Measurements from ENCODE around the gene HOXC9.

DNA sequence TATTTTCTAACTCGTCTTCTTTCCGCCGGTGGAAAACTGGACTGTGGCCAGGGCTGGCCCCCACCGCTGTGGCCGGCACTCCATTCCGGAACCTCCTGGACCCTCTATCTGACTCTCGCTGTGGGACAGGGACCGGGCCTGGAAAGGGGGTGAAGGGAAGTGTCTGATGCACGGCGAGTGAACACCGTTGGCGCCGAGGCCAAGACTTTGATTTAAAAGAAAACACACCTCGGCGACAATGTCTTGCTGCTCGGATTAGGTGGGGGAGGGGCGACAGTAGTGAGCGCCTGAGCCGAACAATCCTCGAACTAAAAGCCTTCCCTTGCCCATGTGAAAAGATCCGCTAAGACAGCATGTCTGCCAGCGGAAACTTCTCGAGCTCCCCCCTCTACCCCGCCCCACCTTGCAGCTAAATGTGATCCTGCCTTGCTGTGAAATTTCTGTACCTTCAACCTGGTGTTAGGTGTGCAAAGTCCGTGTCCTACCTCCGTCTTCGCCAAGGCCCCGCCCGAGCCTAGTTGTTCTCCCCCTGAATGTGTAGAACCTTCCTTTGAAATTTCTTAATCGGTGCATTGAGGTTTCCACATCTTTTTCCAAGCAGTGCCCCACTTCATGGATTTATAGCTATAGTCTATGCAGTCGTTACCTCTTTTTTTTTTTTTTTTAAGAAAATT, 24.3 kb upstream of the HOXC9 start:
- TF ChIP-seq, protein P1, sequence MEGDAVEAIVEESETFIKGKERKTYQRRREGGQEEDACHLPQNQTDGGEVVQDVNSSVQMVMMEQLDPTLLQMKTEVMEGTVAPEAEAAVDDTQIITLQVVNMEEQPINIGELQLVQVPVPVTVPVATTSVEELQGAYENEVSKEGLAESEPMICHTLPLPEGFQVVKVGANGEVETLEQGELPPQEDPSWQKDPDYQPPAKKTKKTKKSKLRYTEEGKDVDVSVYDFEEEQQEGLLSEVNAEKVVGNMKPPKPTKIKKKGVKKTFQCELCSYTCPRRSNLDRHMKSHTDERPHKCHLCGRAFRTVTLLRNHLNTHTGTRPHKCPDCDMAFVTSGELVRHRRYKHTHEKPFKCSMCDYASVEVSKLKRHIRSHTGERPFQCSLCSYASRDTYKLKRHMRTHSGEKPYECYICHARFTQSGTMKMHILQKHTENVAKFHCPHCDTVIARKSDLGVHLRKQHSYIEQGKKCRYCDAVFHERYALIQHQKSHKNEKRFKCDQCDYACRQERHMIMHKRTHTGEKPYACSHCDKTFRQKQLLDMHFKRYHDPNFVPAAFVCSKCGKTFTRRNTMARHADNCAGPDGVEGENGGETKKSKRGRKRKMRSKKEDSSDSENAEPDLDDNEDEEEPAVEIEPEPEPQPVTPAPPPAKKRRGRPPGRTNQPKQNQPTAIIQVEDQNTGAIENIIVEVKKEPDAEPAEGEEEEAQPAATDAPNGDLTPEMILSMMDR (IDR thresholded peaks at IDR 0.05), result no peak
- TF ChIP-seq, protein P2, sequence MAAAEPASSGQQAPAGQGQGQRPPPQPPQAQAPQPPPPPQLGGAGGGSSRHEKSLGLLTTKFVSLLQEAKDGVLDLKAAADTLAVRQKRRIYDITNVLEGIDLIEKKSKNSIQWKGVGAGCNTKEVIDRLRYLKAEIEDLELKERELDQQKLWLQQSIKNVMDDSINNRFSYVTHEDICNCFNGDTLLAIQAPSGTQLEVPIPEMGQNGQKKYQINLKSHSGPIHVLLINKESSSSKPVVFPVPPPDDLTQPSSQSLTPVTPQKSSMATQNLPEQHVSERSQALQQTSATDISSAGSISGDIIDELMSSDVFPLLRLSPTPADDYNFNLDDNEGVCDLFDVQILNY (CRISPR knock-in tag; IDR thresholded peaks at IDR 0.05), result no peak
- TF ChIP-seq, protein P3, sequence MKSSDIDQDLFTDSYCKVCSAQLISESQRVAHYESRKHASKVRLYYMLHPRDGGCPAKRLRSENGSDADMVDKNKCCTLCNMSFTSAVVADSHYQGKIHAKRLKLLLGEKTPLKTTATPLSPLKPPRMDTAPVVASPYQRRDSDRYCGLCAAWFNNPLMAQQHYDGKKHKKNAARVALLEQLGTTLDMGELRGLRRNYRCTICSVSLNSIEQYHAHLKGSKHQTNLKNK (CRISPR knock-in tag; IDR thresholded peaks at IDR 0.05), result no peak
- TF ChIP-seq KAT7 (CRISPR knock-in tag; IDR thresholded peaks at IDR 0.05; ENCODE audit: borderline replicate concordance), result no peak
- no peak for TF ChIP-seq NR3C1 (CRISPR knock-in tag; conservative IDR thresholded peaks at IDR 0.05; ENCODE audit: low read depth)
- TF ChIP-seq, protein P4, sequence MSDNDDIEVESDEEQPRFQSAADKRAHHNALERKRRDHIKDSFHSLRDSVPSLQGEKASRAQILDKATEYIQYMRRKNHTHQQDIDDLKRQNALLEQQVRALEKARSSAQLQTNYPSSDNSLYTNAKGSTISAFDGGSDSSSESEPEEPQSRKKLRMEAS (CRISPR knock-in tag; IDR thresholded peaks at IDR 0.05), result no peak
- no peak for TF ChIP-seq CREM (CRISPR knock-in tag; IDR thresholded peaks at IDR 0.05)
- no peak for TF ChIP-seq MXD4 (CRISPR knock-in tag; IDR thresholded peaks at IDR 0.05; ENCODE audit: borderline replicate concordance)
- TF ChIP-seq, protein P5, sequence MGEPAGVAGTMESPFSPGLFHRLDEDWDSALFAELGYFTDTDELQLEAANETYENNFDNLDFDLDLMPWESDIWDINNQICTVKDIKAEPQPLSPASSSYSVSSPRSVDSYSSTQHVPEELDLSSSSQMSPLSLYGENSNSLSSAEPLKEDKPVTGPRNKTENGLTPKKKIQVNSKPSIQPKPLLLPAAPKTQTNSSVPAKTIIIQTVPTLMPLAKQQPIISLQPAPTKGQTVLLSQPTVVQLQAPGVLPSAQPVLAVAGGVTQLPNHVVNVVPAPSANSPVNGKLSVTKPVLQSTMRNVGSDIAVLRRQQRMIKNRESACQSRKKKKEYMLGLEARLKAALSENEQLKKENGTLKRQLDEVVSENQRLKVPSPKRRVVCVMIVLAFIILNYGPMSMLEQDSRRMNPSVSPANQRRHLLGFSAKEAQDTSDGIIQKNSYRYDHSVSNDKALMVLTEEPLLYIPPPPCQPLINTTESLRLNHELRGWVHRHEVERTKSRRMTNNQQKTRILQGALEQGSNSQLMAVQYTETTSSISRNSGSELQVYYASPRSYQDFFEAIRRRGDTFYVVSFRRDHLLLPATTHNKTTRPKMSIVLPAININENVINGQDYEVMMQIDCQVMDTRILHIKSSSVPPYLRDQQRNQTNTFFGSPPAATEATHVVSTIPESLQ (CRISPR knock-in tag; IDR thresholded peaks at IDR 0.05), result no peak
- TF ChIP-seq NR1H2 (CRISPR knock-in tag; IDR thresholded peaks at IDR 0.05), result no peak
- TF ChIP-seq, protein P6, sequence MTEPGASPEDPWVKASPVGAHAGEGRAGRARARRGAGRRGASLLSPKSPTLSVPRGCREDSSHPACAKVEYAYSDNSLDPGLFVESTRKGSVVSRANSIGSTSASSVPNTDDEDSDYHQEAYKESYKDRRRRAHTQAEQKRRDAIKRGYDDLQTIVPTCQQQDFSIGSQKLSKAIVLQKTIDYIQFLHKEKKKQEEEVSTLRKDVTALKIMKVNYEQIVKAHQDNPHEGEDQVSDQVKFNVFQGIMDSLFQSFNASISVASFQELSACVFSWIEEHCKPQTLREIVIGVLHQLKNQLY (CRISPR knock-in tag; IDR thresholded peaks at IDR 0.05), result no peak

Data from WTC11 (cell line).